BJ (cell line): ENCODE measurements around the gene HLA-DMA. TPM values are rescaled to one million over a fixed set of nuclear protein-coding genes. Genes with fewer than 3 reads are reported as not detected.

Experiments
- CTCF ChIA-PET: fragments of 350-600 bp; formaldehyde crosslinking; extraction: SDS; loops from one replicate; lab custom pipeline; 2021; ENCODE audit warnings: antibody characterized with exemption, inconsistent platforms; lab: Yijun Ruan, JAX
- POLR2A ChIA-PET: fragments of 300-600 bp; sonication (Branson Sonifier 250); formaldehyde crosslinking; extraction: SDS; loops from one replicate; lab custom pipeline; 2021; ENCODE audit warnings: antibody characterized with exemption; lab: Charles Lee
- DNase-seq: peaks from one replicate; pipeline ENCODE4 v3.0.0-alpha.2; 2011; ENCODE audit warnings: low read depth
- H3K27me3 ChIP-seq: 2 replicates; pipeline ENCODE4 v1.6.0; 2011; ENCODE audit warnings: low read length; ENCODE audit not compliant: control insufficient read depth, insufficient read depth
- H3K36me3 ChIP-seq: 2 replicates; pipeline ENCODE4 v1.5.1; 2011; ENCODE audit warnings: low read length; ENCODE audit not compliant: control insufficient read depth, insufficient read depth
- H3K4me3 ChIP-seq: 2 replicates; pipeline ENCODE4 v1.5.1; 2011; ENCODE audit warnings: low read depth, mild to moderate bottlenecking, control low read depth, low read length
- polyA plus RNA-seq: library from polyadenylated mRNA; depleted of rRNA; stranded (reverse); fragments of >200 nt; gene quantifications from 2 replicates; pipeline ENCODE4 v1.2.3, GENCODE V29; 2011
- TF ChIP-seq, protein P1 (sequence below): IDR thresholded peaks from 2 replicates; pipeline ENCODE4 v1.5.1; 2011; ENCODE audit warnings: low read depth, mild to moderate bottlenecking, control low read depth, inconsistent platforms, low read length, moderate library complexity; ENCODE audit not compliant: insufficient read depth

Gene HLA-DMA
- polyA plus RNA-seq, 1 experiment = 3.5 TPM

DNA sequence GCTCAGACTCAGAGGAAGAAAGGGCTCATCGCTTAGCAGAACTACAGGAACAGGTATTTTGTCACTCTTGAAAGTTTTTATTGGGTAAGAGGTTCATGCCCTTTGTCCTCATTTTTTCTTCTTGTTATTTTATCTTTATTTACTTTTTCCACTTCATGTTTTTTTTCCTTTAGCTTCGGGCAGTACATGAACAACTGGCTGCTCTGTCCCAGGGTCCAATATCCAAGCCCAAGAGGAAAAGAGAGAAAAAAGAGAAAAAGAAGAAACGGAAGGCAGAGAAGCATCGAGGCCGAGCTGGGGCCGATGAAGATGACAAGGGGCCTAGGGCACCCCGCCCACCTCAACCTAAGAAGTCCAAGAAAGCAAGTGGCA is 25.0 kb upstream of the HLA-DMA start:
- no peak for DNase-seq
- Histone ChIP-seq H3K27me3 (no peaks in the 10 kb centered on the region), H3K36me3 (peaks cover 48% of the 10 kb centered on the region), H3K4me3 (no peak overlapping the region)
- CTCF ChIA-PET = interaction anchor here (0.6 to 3.0 kb wide), 7 partner anchors 11 to 270 kb away, joined by 3 to 11 read pairs (median 4); partner anchors contain the start of gene HLA-DMA
- TF ChIP-seq, protein P1, sequence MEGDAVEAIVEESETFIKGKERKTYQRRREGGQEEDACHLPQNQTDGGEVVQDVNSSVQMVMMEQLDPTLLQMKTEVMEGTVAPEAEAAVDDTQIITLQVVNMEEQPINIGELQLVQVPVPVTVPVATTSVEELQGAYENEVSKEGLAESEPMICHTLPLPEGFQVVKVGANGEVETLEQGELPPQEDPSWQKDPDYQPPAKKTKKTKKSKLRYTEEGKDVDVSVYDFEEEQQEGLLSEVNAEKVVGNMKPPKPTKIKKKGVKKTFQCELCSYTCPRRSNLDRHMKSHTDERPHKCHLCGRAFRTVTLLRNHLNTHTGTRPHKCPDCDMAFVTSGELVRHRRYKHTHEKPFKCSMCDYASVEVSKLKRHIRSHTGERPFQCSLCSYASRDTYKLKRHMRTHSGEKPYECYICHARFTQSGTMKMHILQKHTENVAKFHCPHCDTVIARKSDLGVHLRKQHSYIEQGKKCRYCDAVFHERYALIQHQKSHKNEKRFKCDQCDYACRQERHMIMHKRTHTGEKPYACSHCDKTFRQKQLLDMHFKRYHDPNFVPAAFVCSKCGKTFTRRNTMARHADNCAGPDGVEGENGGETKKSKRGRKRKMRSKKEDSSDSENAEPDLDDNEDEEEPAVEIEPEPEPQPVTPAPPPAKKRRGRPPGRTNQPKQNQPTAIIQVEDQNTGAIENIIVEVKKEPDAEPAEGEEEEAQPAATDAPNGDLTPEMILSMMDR = no peak
- POLR2A ChIA-PET = interaction anchor here (0.6 kb wide), 1 partner anchor 1237 kb away, joined by 6 read pairs; no protein-coding TSS in a partner anchor

DNA sequence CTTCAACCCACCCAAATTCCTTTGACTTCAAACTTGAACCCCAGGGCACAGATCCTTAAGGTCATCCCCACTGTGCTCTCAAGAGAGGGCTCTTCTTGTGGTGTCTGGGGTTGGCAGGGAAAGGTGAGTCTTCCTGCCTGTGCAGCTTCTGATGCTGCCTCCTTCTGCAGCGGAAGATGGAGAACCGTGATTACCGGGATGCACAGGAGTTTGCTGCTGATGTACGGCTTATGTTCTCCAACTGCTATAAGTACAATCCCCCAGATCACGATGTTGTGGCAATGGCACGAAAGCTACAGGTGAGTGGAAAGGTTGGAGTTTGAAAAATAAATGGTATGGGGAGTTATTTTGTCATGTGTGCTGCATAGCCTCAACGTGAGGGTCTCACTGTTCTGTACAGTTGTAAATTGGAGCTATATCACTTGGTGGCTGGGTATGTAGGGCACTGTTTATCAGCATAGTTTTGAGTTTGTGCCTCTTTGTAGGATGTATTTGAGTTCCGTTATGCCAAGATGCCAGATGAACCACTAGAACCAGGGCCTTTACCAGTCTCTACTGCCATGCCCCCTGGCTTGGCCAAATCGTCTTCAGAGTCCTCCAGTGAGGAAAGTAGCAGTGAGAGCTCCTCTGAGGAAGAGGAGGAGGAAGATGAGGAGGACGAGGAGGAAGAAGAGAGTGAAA is 24.5 kb upstream of the HLA-DMA start:
- no peaks in the 10 kb centered on the region for H3K27me3 ChIP-seq
- no peak for DNase-seq
- H3K36me3 ChIP-seq = peaks cover 52% of the 10 kb centered on the region
- TF ChIP-seq, protein P1 = no peak
- H3K4me3 ChIP-seq = no peak overlapping the region
- CTCF ChIA-PET = interaction anchor here (0.6 to 3.0 kb wide), 6 partner anchors 12 to 271 kb away, joined by 3 to 11 read pairs (median 4); partner anchors contain the start of gene HLA-DMA
- POLR2A ChIA-PET = interaction anchor here (0.6 kb wide), 1 partner anchor 26 kb away, joined by 3 read pairs; no protein-coding TSS in a partner anchor

DNA sequence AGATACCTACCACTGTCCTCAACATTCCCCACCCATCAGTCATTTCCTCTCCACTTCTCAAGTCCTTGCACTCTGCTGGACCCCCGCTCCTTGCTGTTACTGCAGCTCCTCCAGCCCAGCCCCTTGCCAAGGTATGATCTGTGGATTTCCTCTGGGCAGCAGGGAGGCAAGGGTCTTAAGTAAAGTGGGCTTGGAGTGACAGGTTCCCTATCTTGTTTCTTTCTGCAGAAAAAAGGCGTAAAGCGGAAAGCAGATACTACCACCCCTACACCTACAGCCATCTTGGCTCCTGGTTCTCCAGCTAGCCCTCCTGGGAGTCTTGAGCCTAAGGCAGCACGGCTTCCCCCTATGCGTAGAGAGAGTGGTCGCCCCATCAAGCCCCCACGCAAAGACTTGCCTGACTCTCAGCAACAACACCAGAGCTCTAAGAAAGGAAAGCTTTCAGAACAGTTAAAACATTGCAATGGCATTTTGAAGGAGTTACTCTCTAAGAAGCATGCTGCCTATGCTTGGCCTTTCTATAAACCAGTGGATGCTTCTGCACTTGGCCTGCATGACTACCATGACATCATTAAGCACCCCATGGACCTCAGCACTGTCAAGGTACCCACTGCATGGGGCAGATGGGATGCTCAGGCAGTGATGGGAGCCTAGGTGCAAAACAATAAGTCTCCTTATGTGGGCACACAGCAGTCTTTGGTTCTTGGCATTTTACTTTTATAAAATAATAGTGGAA is 23.6 kb upstream of the HLA-DMA start:
- Histone ChIP-seq H3K36me3 (peaks cover 54% of the 10 kb centered on the region), H3K4me3 (no peak overlapping the region), H3K27me3 (no peaks in the 10 kb centered on the region)
- CTCF ChIA-PET = interaction anchor here (0.7 to 3.0 kb wide), 4 partner anchors 23 to 121 kb away, joined by 3 to 11 read pairs (median 4); partner anchors contain the start of gene HLA-DMA
- DNase-seq = no peak
- TF ChIP-seq, protein P1 = no peak
- POLR2A ChIA-PET = no interaction called here

DNA sequence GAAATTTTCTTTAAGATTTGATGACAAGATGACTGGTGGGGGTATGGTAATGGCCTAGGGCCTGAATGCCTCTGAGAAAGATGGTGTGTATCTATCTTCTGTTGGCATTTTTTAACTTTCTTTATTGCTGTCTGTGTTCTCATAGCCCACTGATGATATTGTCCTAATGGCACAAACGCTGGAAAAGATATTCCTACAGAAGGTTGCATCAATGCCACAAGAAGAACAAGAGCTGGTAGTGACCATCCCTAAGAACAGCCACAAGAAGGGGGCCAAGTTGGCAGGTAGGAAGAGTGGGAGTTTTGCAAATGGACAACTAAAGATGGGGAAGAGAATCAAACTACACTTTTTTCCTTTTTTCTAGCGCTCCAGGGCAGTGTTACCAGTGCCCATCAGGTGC is 23.0 kb upstream of the HLA-DMA start:
- ChIA-PET POLR2A (no interaction called here), CTCF (interaction anchor here (0.7 to 3.0 kb wide), 4 partner anchors 9 to 120 kb away, joined by 3 to 11 read pairs (median 3); partner anchors contain the start of gene HLA-DMA)
- TF ChIP-seq, protein P1 = no peak
- Histone ChIP-seq H3K27me3 (no peaks in the 10 kb centered on the region), H3K36me3 (peaks cover 52% of the 10 kb centered on the region), H3K4me3 (no peak overlapping the region)
- no peak for DNase-seq
